GM06990 (cell line): ENCODE data around the gene HS6ST1.

Source experiments
- DNase-seq: peaks from one replicate; pipeline ENCODE4 v3.0.0-alpha.2; 2011; ENCODE audit not compliant: insufficient read length; ENCODE audit errors: extremely low read depth
- H3K27me3 ChIP-seq: replicated peaks from 2 replicates; pipeline ENCODE4 v1.6.0; 2011; ENCODE audit warnings: low read length; ENCODE audit not compliant: control insufficient read depth, insufficient read depth
- H3K36me3 ChIP-seq: 2 replicates; pipeline ENCODE4 v1.5.1; 2011; ENCODE audit warnings: low read length; ENCODE audit not compliant: control insufficient read depth, insufficient read depth
- H3K4me3 ChIP-seq: replicated peaks from 2 replicates; pipeline ENCODE4 v1.5.1; 2011; ENCODE audit warnings: low read depth, mild to moderate bottlenecking, control low read depth, low read length
- CTCF ChIP-seq: IDR thresholded peaks from 2 replicates; pipeline ENCODE4 v1.5.1; 2011; ENCODE audit warnings: low read length, control low read depth, mild to moderate bottlenecking, inconsistent platforms; ENCODE audit not compliant: insufficient read depth, poor library complexity, severe bottlenecking

Gene HS6ST1

DNA sequence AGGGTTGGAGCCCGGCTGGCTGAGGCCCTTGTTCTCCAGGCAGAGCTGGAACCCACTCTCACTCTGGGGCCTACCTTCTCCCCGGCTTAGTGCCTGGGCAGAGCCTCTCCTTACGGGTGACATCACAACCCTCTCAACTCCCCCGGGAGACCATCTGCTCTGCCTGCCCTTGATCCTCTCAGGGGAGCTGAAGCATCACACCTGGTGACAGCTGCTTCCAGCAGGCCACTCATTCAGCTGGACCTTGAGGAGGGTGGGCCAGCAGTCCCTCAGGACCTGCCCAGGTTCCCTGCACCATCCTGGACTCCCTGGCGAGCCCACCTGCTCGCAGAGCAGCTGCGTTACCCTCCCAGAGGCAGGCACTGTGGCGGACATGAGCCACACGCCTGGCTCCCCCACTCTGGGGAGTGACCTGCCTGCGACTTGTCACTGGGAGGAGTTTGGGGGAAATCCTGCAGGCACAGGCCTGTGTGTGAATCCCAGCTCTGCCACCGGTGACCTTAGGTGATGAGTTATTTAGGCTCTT, 13.1 kb downstream of the HS6ST1 start:
- no peak overlapping the region for H3K4me3 ChIP-seq
- H3K36me3 ChIP-seq: no peaks in the 10 kb centered on the region; the same call in none of the 2 replicates
- DNase-seq: peak; percentile 49
- no peaks in the 10 kb centered on the region for H3K27me3 ChIP-seq
- TF ChIP-seq CTCF: no peak

DNA sequence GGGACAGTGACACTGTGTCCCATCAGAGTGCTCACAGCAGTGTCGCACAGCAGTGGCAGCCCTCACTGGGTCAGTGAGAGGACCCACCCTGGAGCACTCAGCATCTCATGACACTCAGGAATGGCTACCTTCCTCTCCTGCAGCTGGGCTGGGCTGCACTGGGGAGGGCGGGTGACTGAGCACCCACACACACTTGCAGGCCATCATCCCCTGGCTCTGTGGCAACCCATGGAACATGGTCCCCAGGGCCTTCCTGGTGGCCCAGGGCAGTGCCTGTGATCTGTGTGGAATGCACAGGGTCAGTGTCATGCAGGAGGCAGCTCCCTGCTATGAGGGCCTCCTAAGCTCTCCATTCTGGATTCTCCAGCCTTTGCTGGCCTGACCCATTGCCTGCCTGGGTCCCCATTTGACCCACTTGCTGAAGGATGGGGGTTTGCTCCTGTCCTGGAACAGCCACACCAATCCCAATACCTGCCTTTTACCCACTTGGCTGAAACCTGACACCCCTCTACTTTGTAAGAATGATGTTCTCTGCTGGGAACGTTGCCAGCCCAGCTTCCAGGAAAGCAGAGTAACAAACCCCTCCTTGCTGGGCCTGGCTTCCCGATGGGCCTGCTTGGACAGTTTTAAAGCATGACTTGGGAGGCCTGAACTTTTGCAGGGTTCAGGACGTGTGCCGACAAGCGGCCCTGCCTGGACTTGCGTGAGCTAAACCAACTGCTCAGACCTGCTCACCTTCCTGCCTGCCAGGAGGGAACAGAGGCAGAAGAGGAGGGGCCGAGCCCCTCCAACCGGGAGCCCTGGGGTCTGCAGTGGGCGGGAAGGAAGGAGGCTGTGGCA, 13.7 kb downstream of the HS6ST1 start:
- no peak for DNase-seq
- no peak for TF ChIP-seq CTCF
- Histone ChIP-seq H3K36me3 (no peaks in the 10 kb centered on the region; the same call in 1 of the 2 replicates), H3K27me3 (no peaks in the 10 kb centered on the region), H3K4me3 (no peak overlapping the region)

GRCh38 chr2:128304330-128304714, 14.3 kb downstream of the HS6ST1 start:
- Histone ChIP-seq H3K4me3 (no peak overlapping the region), H3K27me3 (no peaks in the 10 kb centered on the region), H3K36me3 (no peaks in the 10 kb centered on the region; the same call in 1 of the 2 replicates)
- no peak for DNase-seq
- TF ChIP-seq CTCF: no peak

- H3K4me3 ChIP-seq: no peak overlapping the region
- H3K27me3 ChIP-seq: no peaks in the 10 kb centered on the region
- no peak for DNase-seq
- TF ChIP-seq CTCF: no peak
- no peaks in the 10 kb centered on the region; the same call in 1 of the 2 replicates for H3K36me3 ChIP-seq
These were observed 14.8 kb downstream of the HS6ST1 start for GRCh38 chr2:128303911-128304310.

- Histone ChIP-seq H3K27me3 (no peaks in the 10 kb centered on the region), H3K4me3 (no peak overlapping the region), H3K36me3 (no peaks in the 10 kb centered on the region; the same call in 1 of the 2 replicates)
- no peak for TF ChIP-seq CTCF
- no peak for DNase-seq
These were observed 15.4 kb downstream of the HS6ST1 start for GRCh38 chr2:128303095-128303791.
